Panc1 (cell line): ENCODE measurements around the gene FAM76B. TPM values are rescaled to one million over a fixed set of nuclear protein-coding genes. Genes with fewer than 3 reads are reported as not detected.

Experiments used
- ATAC-seq: fragments of 200-7000 bp; cut with Tn5 transposase; 2 replicates; pipeline ENCODE4 v1.9.1; 2020; ENCODE audit warnings: mild to moderate bottlenecking, moderate library complexity
- BruUV-seq: library from RNA; stranded (reverse); fragments of 400-500 nt; replicated peaks from 2 replicates; lab custom pipeline; 2021; lab: Mats Ljungman, UMichigan
- CTCF ChIA-PET: fragments of 300-600 bp; sonication (Branson Sonifier 250); formaldehyde crosslinking; loops from one replicate; lab custom pipeline; 2022; ENCODE audit warnings: antibody characterized with exemption; lab: Charles Lee
- POLR2A ChIA-PET: fragments of 300-600 bp; sonication (Branson Sonifier 250); formaldehyde crosslinking; loops from one replicate; lab custom pipeline; 2022; ENCODE audit warnings: antibody characterized with exemption; lab: Charles Lee
- DNase-seq: peaks from one replicate; pipeline ENCODE4 v3.0.0-alpha.2; 2010; ENCODE audit warnings: low read depth, low spot score
- H3K27ac ChIP-seq: 2 replicates; pipeline ENCODE4 v1.5.1; 2011; ENCODE audit warnings: mild to moderate bottlenecking, low read length, inconsistent platforms
- H3K27me3 ChIP-seq: fragments of 200-500 bp; sonication (Bioruptor generic); 2 replicates; pipeline ENCODE4 v1.6.0; 2014; ENCODE audit warnings: low read length, inconsistent platforms; ENCODE audit not compliant: control insufficient read depth, insufficient read depth
- H3K36me3 ChIP-seq: fragments of 200-500 bp; sonication (Bioruptor generic); 2 replicates; pipeline ENCODE4 v1.5.1; 2014; ENCODE audit warnings: inconsistent platforms, mild to moderate bottlenecking, low read length, moderate library complexity; ENCODE audit not compliant: control insufficient read depth, insufficient read depth
- H3K4me1 ChIP-seq: 2 replicates; pipeline ENCODE4 v1.5.1; 2011; ENCODE audit warnings: inconsistent platforms, mild to moderate bottlenecking, low read length, moderate library complexity; ENCODE audit not compliant: control insufficient read depth, insufficient read depth
- H3K4me3 ChIP-seq, 2 experiments: 2 replicates each; pipeline ENCODE4 v1.5.1; 2011 to 2012; ENCODE audit warnings: low read depth in 2 of 2, low read length in 2 of 2, mild to moderate bottlenecking in 2 of 2, inconsistent platforms in 1 of 2, moderate library complexity in 1 of 2
- H3K9me3 ChIP-seq: fragments of 200-500 bp; sonication (Bioruptor generic); 2 replicates; pipeline ENCODE4 v1.5.1; 2014; ENCODE audit warnings: low read depth, mild to moderate bottlenecking, inconsistent platforms, low read length, moderate library complexity; ENCODE audit not compliant: control insufficient read depth, insufficient read depth
- POLR2AphosphoS5 ChIP-seq: IDR thresholded peaks from 2 replicates; pipeline ENCODE4 v1.6.1; 2012; ENCODE audit warnings: mild to moderate bottlenecking, low read depth, low read length, moderate library complexity
- REST ChIP-seq, 2 experiments: IDR thresholded peaks; 2 replicates each; pipeline ENCODE4 v1.6.1; 2011 to 2012; ENCODE audit warnings: low read depth in 2 of 2, control low read depth in 1 of 2, low read length in 1 of 2, mild to moderate bottlenecking in 1 of 2, moderate library complexity in 1 of 2; ENCODE audit not compliant: insufficient read depth in 1 of 2
- SIN3A ChIP-seq: IDR thresholded peaks from 2 replicates; pipeline ENCODE4 v1.6.1; 2012; ENCODE audit warnings: low read depth, mild to moderate bottlenecking, low read length, moderate library complexity, borderline replicate concordance; ENCODE audit not compliant: insufficient read depth
- TCF7L2 ChIP-seq: IDR thresholded peaks from 2 replicates; pipeline ENCODE4 v1.6.1; 2011; ENCODE audit warnings: mild to moderate bottlenecking, low read depth, low read length, inconsistent platforms
- in situ Hi-C: cut with HindIII; loops from 2 replicates; pipeline ENCODE4 v1.10.0; 2016; ENCODE audit warnings: low sequenced_read_pairs, low pct_unique_long_range_greater_than_20kb
- intact Hi-C: fragments of 100-400 bp; cut with micrococcal nuclease; formaldehyde crosslinking; loops from one replicate; pipeline ENCODE4 v1.10.0; 2022; ENCODE audit not compliant: unreplicated experiment
- total RNA-seq: library from RNA; stranded (reverse); gene quantifications from one replicate; pipeline ENCODE4 v1.2.1, GENCODE V29; 2021; ENCODE audit not compliant: unreplicated experiment
- TF ChIP-seq, protein P1 (sequence below): fragments of 450-650 bp; IDR thresholded peaks from 2 replicates; pipeline ENCODE4 v1.5.1; 2017; ENCODE audit warnings: mild to moderate bottlenecking

Gene FAM76B
- total RNA-seq, 1 experiment from 2014 or later, result 31.2 TPM

DNA sequence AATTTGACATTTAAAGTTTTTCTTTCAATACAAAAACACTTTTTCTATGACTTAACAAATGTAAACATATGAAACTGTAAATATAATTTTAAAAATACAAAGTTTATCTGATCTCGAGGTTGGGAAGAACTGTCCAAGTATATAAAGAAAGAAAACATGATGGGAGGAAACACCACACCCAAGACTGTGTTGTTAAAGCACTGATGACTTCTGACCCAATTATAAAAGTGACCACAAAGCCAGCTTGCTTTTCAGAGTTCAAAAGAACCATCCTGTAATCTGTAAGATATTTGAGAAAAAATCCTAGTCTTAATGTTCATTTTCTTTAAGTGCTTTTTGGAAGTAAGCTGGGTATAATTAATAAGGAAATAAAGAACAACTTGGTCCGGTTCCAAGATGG lies 16.3 kb upstream of the FAM76B start:
- no TSS peak for BruUV-seq
- CTCF ChIA-PET, result no interaction called here
- no peak overlapping the region for H3K4me3 ChIP-seq
- no peak overlapping the region for H3K27ac ChIP-seq
- ATAC-seq (no peak), DNase-seq (no peak)
- H3K4me1 ChIP-seq, result no peaks in the 10 kb centered on the region
- POLR2A ChIA-PET, result no interaction called here
- TF ChIP-seq SIN3A (no peak), REST (IDR thresholded peaks at IDR 0.05; ENCODE audit: insufficient read depth in 1 of 2, low read depth in 2 of 2, low read length in 1 of 2) (no peak), TCF7L2 (no peak), POLR2AphosphoS5 (no peak)
- TF ChIP-seq, protein P1, sequence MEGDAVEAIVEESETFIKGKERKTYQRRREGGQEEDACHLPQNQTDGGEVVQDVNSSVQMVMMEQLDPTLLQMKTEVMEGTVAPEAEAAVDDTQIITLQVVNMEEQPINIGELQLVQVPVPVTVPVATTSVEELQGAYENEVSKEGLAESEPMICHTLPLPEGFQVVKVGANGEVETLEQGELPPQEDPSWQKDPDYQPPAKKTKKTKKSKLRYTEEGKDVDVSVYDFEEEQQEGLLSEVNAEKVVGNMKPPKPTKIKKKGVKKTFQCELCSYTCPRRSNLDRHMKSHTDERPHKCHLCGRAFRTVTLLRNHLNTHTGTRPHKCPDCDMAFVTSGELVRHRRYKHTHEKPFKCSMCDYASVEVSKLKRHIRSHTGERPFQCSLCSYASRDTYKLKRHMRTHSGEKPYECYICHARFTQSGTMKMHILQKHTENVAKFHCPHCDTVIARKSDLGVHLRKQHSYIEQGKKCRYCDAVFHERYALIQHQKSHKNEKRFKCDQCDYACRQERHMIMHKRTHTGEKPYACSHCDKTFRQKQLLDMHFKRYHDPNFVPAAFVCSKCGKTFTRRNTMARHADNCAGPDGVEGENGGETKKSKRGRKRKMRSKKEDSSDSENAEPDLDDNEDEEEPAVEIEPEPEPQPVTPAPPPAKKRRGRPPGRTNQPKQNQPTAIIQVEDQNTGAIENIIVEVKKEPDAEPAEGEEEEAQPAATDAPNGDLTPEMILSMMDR, result no peak
- H3K27me3 ChIP-seq, result no peaks in the 10 kb centered on the region
- in situ Hi-C loops, result no loop called here
- intact Hi-C loops, result no loop called here
- peaks cover 2% of the 10 kb centered on the region; the same call in 1 of the 2 replicates for H3K36me3 ChIP-seq
- no peaks in the 10 kb centered on the region for H3K9me3 ChIP-seq

DNA sequence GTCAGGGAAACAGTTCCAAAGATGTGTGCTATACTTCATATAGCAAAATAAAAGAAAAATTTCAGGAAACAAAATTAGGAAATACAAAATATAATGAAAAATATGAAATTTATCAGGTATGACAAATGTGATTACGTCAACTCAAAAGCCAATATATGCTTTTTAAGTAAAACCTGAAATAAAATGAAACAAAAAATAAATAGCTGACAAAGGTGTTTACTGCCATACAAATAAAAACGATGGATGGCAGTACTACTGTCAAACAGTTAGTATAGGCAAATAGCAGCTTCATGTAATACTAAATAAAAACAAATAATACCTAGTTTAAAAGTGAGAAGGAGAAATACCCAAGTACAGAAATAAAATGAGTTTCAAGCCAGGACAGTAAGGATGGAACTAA lies 14.4 kb upstream of the FAM76B start:
- no peak overlapping the region for H3K4me3 ChIP-seq
- POLR2A ChIA-PET, result interaction anchor here (0.6 kb wide), 1 partner anchor 89 kb away, joined by 3 read pairs; no protein-coding TSS in a partner anchor
- peaks cover 5% of the 10 kb centered on the region; the same call in 1 of the 2 replicates for H3K36me3 ChIP-seq
- intact Hi-C loops, result no loop called here
- in situ Hi-C loops, result no loop called here
- H3K27me3 ChIP-seq, result no peaks in the 10 kb centered on the region
- TF ChIP-seq TCF7L2, result no peak
- DNase-seq (no peak), ATAC-seq (no peak)
- CTCF ChIA-PET, result no interaction called here
- no TSS peak for BruUV-seq
- no peaks in the 10 kb centered on the region for H3K4me1 ChIP-seq
- H3K27ac ChIP-seq, result no peak overlapping the region
- no peaks in the 10 kb centered on the region for H3K9me3 ChIP-seq

DNA sequence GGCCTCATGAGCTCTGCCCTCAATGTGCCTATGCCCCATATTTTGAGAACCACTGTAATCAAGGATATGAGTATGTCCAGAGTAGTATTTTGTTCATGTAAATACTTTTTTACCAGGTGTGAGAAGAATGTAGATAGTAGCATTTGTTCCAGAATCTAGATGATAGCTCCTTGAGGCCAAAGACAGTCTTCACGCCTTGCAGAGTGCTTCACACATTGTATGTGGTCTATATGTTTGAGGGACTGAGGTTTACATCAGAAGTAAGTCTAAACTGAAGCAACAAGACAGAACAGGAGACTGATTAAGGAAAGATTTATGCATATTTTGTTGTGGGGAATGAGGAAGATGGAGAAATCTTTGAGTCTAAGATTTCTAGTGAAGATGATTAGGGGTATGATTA lies 13.2 kb upstream of the FAM76B start:
- intact Hi-C loops (no loop called here), in situ Hi-C loops (no loop called here)
- Histone ChIP-seq H3K4me1 (no peaks in the 10 kb centered on the region), H3K27me3 (no peaks in the 10 kb centered on the region), H3K9me3 (no peaks in the 10 kb centered on the region), H3K36me3 (peaks cover 5% of the 10 kb centered on the region; the same call in 1 of the 2 replicates), H3K4me3 (no peak overlapping the region), H3K27ac (no peak overlapping the region)
- ChIA-PET POLR2A (no interaction called here), CTCF (no interaction called here)
- DNase-seq, result no peak
- no peak for TF ChIP-seq SIN3A
- no peak for TF ChIP-seq REST (IDR thresholded peaks at IDR 0.05; ENCODE audit: insufficient read depth in 1 of 2, low read depth in 2 of 2, low read length in 1 of 2)
- no peak for TF ChIP-seq POLR2AphosphoS5
- no peak for TF ChIP-seq TCF7L2
- TF ChIP-seq, protein P1, result no peak
- no TSS peak for BruUV-seq
- no peak for ATAC-seq
